GM21515 (cell line): Measurements from ENCODE around the gene RBP2.

Experiments used
- ATAC-seq: cut with Tn5 transposase; IDR thresholded peaks from one replicate; pipeline ENCODE4 v1.9.1; 2021; ENCODE audit not compliant: unreplicated experiment

RBP2 gene

GRCh38 chr3:139476348-139476747 is at the start of gene RBP2:
TSS of gene RBP2 (minus strand) at chr3:139476516. CDS start at chr3:139476459, 57 bp downstream.
- no peak for ATAC-seq

- ATAC-seq = no peak
Observed at GRCh38 chr3:139524841-139525636, 48.7 kb upstream of the RBP2 start.

- no peak for ATAC-seq
Observed at GRCh38 chr3:139523718-139524117, 47.4 kb upstream of the RBP2 start.

GRCh38 chr3:139523166-139523565 is 46.9 kb upstream of the RBP2 start:
- no peak for ATAC-seq

GRCh38 chr3:139522421-139522820 is 46.1 kb upstream of the RBP2 start:
- ATAC-seq = no peak

GRCh38 chr3:139521816-139522215 is 45.5 kb upstream of the RBP2 start:
- no peak for ATAC-seq

- ATAC-seq = no peak
Observed at GRCh38 chr3:139521144-139521543, 44.8 kb upstream of the RBP2 start.

- no peak for ATAC-seq
Observed at GRCh38 chr3:139519998-139520737, 43.9 kb upstream of the RBP2 start.

GRCh38 chr3:139518926-139519842 is 42.9 kb upstream of the RBP2 start:
- no peak for ATAC-seq

- no peak for ATAC-seq
Observed at GRCh38 chr3:139518306-139518705, 42.0 kb upstream of the RBP2 start.

GRCh38 chr3:139517321-139518065 is 41.2 kb upstream of the RBP2 start:
- no peak for ATAC-seq

GRCh38 chr3:139514741-139515140 is 38.4 kb upstream of the RBP2 start:
- no peak for ATAC-seq

GRCh38 chr3:139509631-139510030 is 33.3 kb upstream of the RBP2 start:
- no peak for ATAC-seq

GRCh38 chr3:139506766-139507165 is 30.4 kb upstream of the RBP2 start:
- ATAC-seq = no peak

GRCh38 chr3:139505829-139506386 is 29.6 kb upstream of the RBP2 start:
- ATAC-seq = no peak

- ATAC-seq = no peak
Observed at GRCh38 chr3:139499536-139499935, 23.2 kb upstream of the RBP2 start.

- no peak for ATAC-seq
Observed at GRCh38 chr3:139493826-139494385, 17.6 kb upstream of the RBP2 start.

GRCh38 chr3:139491966-139492365 is 15.7 kb upstream of the RBP2 start:
- ATAC-seq = no peak

GRCh38 chr3:139491027-139491700 is 14.8 kb upstream of the RBP2 start:
- no peak for ATAC-seq
